Right cardiac atrium (tissue), 5 donors: ENCODE measurements around the gene IFT122. TPM values are rescaled to one million over a fixed set of nuclear protein-coding genes. Genes with fewer than 3 reads are reported as not detected.

ENCODE experiments used
- ATAC-seq, 2 donors: fragments of 200-7000 bp; cut with Tn5 transposase; one replicate each; pipeline versions ENCODE4 v1.8.0 to v1.9.1; 2020; ENCODE audit warnings: moderate library complexity in 2 of 2, mild to moderate bottlenecking in 1 of 2
- DNase-seq, 3 donors: peaks; one replicate each; pipeline ENCODE4 v3.0.0-alpha.2; 2020
- H3K27ac ChIP-seq: one replicate; pipeline ENCODE4 v1.5.1; 2013; ENCODE audit warnings: mild to moderate bottlenecking, low read length, control low read depth, moderate library complexity
- H3K27me3 ChIP-seq: one replicate; pipeline ENCODE4 v1.6.1; 2013; ENCODE audit not compliant: control insufficient read depth, insufficient read depth
- H3K4me1 ChIP-seq: one replicate; pipeline ENCODE4 v1.6.1; 2013; ENCODE audit warnings: low read length; ENCODE audit not compliant: control insufficient read depth, insufficient read depth
- H3K4me3 ChIP-seq: one replicate; pipeline ENCODE4 v1.5.1; 2013; ENCODE audit warnings: low read length, control low read depth
- H3K9me3 ChIP-seq: one replicate; pipeline ENCODE4 v1.6.1; 2013; ENCODE audit warnings: low read length; ENCODE audit not compliant: control insufficient read depth
- WGBS: extraction: QIAGEN DNeasy Blood & Tissue Kit; methylation state at CpG from one replicate; pipeline ENCODE4 v1.1.7; 2013; 5-methylcytosine and 5-hydroxymethylcytosine counted together
- intact Hi-C, 4 donors: fragments of 100-400 bp; cut with DNase I; formaldehyde crosslinking; loops; one replicate each; pipeline versions ENCODE4 v1.11.0 to v1.14.0; 2022 to 2023
- polyA plus RNA-seq: library from polyadenylated mRNA; stranded (reverse); fragments of 200-250 nt; gene quantifications from one replicate; pipeline ENCODE4 v1.2.3, GENCODE V29; 2013
- total RNA-seq, 4 donors: library from RNA; stranded (reverse); fragmentation: NEBNext Ultra II Directional; extraction: Animal tissue kit (Norgen Biotek cat#: 25700); gene quantifications; one replicate each; pipeline ENCODE4 v1.2.1, GENCODE V29; 2021
- donor health status: healthy with polysubstance abuse.
- donor health status: DM: no; HTN: yes; CAD: no.
- donor health status: DM: no; HTN: no; CAD: no.
- donor health status: DM: no; HTN: yes; CAD: no; lungs with severe emphysema.
- donor health status: DM: yes; HTN: yes; CAD: no.

The IFT122 gene
- total and polyA plus RNA-seq, 5 donors, result 17.7 to 46.4 (median 35.7) TPM

DNA sequence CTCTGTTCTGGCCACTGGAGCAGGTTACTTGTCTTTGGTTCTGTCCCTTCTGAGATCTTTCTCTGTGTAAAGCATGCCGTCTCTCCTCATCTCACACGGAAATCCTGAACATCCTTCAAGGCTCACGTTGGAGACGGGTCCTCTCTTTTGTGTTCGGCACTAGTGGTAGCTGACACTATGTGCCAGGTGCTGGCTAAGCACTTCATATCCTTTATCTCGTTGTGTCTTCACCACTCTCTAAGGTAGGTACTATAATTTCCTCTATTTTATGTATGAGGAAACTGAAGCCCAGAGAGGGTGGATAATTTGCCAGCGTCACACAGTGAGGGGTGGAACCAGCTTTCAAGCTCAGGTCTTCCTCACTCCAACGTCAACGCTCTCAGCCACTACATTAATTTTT, 1.2 kb downstream of the IFT122 start:
- ATAC-seq (no peak), DNase-seq (no peak)
- H3K4me1 ChIP-seq, result peaks cover 22% of the 10 kb centered on the region
- no peaks in the 10 kb centered on the region for H3K9me3 ChIP-seq
- 33% methylated on average over 9 of the region's 9 CpGs for WGBS
- intact Hi-C loops, result no loop called here
- H3K27me3 ChIP-seq, result no peaks in the 10 kb centered on the region
- H3K27ac ChIP-seq, result peak overlapping the region; percentile 88
- peak overlapping the region; percentile 64 for H3K4me3 ChIP-seq

DNA sequence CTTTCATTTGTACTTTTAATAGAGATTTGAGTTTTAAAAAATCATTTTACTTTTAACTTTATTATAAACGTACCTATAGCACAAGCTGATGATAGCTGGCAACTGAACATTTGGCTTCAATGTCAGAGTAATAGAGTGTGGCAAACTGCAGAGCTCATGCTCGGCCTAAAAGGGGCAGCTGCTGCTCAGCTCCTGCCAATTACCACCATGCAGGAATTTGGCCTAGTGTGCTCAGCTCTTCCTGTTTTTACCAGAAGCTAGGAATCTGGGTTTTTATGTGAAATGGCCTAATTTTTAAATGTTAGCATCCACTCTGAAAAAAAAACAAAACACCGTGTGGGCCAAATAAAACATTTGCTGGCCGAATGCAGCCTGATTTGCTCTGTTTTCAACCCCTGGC, 1.8 kb downstream of the IFT122 start:
- intact Hi-C loops, result no loop called here
- Histone ChIP-seq H3K27ac (peak overlapping the region; percentile 76), H3K27me3 (no peaks in the 10 kb centered on the region), H3K4me1 (peaks cover 22% of the 10 kb centered on the region), H3K9me3 (no peaks in the 10 kb centered on the region), H3K4me3 (no peak overlapping the region)
- ATAC-seq, result peak in 1 of 2 donors; percentile 28
- peak; percentile 33 to 76 (median 67) for DNase-seq
- WGBS, result 16% methylated on average over 4 of the region's 4 CpGs

DNA sequence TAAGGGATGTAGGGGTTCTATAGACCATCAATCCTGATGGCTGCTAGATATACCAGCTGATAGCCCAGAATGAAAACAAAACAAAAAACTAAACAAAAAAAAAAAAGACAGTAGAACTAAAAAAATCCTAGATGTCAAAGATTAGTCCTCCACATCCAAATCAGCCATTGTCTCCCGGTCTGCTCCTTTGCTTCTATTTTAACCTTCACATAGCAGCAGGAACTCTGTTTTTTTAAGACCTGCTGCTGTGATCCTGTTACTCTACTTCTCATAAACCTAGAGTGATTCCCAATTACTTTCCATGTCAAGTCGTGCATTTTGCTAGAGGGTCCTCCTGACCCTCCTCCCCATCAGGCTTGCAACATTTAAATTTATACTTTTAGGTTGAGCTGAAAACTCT, 2.5 kb downstream of the IFT122 start:
- intact Hi-C loops, result no loop called here
- DNase-seq, result no peak
- H3K27me3 ChIP-seq, result no peaks in the 10 kb centered on the region
- peak overlapping the region; percentile 57 for H3K27ac ChIP-seq
- WGBS, result 31% methylated on average over 2 of the region's 2 CpGs
- peaks cover 22% of the 10 kb centered on the region for H3K4me1 ChIP-seq
- no peak for ATAC-seq
- no peaks in the 10 kb centered on the region for H3K9me3 ChIP-seq
- H3K4me3 ChIP-seq, result no peak overlapping the region

DNA sequence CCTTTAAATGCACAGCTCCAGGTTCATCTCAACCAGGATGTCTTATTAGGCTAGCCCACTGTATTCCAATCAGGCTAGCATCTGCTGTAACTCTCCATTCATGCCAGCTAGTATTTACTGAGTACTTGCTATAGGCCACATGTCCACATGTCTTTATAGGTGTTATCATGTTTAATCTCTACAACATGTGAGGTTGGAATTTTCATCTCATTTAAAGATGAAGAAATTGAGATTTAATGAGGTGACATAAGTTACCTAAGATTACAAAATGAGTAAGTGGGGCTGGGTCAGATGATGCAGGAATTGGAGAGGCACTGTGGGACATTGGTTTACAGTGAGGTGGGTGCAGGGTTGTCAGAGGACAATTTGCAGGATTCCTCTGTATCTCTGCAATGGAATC, 2.9 kb downstream of the IFT122 start:
- no peak overlapping the region for H3K4me3 ChIP-seq
- DNase-seq (no peak), ATAC-seq (no peak)
- intact Hi-C loops, result no loop called here
- no peaks in the 10 kb centered on the region for H3K9me3 ChIP-seq
- peaks cover 22% of the 10 kb centered on the region for H3K4me1 ChIP-seq
- H3K27ac ChIP-seq, result peak overlapping the region; percentile 57
- no peaks in the 10 kb centered on the region for H3K27me3 ChIP-seq

DNA sequence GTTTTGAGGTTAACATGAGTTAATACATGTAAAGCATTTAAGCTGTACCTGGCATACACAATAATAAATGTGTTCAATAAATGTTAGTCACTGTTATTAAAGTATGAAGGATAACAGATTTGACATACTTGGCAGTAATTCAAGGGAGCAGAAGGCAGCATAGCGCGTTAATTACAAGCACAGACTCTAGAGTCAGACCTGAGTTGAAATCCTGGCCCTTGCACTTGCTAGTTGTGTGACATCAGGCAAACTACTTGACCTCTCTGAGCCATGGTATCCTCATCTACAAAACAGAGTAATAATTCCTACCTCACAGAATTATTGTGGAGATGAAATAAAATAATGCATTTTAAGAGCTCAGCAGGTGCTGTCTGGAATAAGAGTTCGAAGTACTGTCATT, 5.4 kb downstream of the IFT122 start:
- intact Hi-C loops, result no loop called here

DNA sequence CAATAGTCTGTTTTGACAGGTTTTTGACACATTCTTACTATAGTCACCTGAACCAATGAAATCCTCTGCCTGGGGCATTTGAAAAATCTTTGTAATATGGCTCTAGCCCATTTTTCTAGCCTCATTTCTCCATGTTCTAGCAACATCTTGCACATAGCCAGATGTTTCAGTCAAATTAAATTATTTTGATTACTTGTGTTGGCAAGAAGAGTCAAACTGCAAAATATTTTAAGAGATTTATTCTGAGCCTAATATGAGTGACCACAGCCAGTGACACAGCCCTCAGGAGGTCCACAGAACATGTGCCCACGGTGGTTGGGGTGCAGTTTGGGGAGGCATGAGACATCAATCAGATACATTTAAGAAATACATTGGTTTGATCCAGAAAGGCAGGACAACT, 6.9 kb downstream of the IFT122 start:
- Histone ChIP-seq H3K9me3 (no peaks in the 10 kb centered on the region), H3K27me3 (no peaks in the 10 kb centered on the region), H3K4me3 (no peak overlapping the region), H3K4me1 (peaks cover 13% of the 10 kb centered on the region), H3K27ac (no peak overlapping the region)
- 63% methylated on average over 1 of the region's 1 CpG for WGBS
- ATAC-seq (no peak), DNase-seq (no peak)
- intact Hi-C loops, result no loop called here

More for the DNA sequence above, 5.4 kb downstream of the IFT122 start:
- H3K27ac ChIP-seq, result no peak overlapping the region
- DNase-seq (no peak), ATAC-seq (no peak)
- H3K9me3 ChIP-seq, result no peaks in the 10 kb centered on the region
- H3K27me3 ChIP-seq, result no peaks in the 10 kb centered on the region
- H3K4me1 ChIP-seq, result peaks cover 18% of the 10 kb centered on the region
- no peak overlapping the region for H3K4me3 ChIP-seq
- WGBS, result 82% methylated on average over 3 of the region's 3 CpGs

DNA sequence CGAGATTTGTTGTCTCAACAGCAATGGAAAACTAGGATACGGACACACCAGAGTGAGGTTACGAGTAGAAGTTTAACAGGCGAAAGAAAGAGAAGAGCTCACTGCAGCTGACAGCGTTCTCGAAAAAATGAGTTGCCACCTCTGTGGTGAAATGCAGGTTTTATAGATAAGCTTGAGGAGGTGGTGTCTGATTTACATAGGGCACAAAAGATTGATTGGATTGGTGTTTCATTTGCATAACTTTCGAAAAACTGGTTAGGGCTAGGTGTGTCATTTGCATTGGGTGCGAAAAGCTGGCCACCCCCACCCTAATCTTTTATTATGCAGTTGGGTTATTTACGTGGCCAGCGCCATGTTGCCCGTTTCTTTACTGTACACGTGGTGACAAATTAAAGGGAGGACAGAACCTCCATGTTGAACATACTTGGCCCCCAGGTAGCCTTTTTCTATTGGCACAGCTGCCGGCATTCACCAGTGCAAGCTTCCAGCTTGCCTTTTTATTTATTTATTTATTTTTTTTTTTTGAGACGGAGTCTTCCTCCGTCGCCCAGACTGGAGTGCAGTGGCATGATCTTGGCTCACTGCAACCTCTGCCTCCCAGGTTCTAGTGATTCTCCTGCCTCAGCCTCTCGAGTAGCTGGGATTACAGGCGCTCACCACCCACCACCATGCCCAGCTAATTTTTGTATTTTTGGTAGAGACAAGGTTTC, 8.3 kb downstream of the IFT122 start:
- ATAC-seq (no peak), DNase-seq (no peak)
- Histone ChIP-seq H3K4me1 (peaks cover 6% of the 10 kb centered on the region), H3K27ac (no peak overlapping the region), H3K27me3 (no peaks in the 10 kb centered on the region), H3K4me3 (no peak overlapping the region), H3K9me3 (no peaks in the 10 kb centered on the region)
- intact Hi-C loops, result no loop called here
- 91% methylated on average over 18 of the region's 18 CpGs for WGBS

DNA sequence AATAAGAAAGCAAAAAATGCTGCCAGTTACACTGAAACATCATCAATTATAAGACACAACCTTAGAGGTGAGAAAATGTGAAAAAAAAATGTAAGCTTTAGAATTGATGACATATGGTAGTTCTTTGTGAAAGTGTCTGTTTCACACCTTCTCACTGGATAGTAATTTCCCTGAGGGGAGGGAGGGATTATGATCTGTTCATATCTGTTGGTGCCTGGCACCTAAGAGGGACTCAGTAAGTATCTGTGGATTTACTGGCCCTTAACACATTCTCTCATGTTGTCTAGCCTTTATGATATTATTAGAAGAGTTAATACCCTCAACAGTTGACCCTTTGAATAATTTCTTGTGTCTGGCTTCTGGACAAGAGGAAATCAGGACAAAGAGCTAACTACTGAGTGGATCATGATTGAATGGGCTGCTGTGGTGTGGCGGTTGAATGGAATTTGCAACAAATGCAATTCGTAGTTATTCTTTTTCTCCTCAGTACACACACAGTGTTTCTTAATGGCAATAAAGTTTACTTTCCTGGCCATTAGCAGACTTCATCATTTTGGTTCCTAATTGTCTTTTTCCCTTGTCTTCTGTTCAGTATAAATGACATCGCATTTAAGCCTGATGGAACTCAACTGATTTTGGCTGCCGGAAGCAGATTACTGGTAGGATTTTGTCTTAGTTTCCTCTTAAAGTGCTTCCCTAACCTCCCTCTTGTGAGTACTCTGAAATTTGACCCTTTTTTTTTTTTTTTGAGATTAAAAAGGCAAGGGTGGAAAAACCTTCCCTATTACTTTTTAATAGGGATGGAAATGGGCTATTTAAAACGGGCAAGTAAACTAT, 9.5 kb downstream of the IFT122 start:
- H3K9me3 ChIP-seq, result no peaks in the 10 kb centered on the region
- ATAC-seq, result peak in 1 of 2 donors; percentile 34
- no peak for DNase-seq
- no peak overlapping the region for H3K27ac ChIP-seq
- WGBS, result 48% methylated on average over 5 of the region's 5 CpGs
- intact Hi-C loops, result no loop called here
- no peaks in the 10 kb centered on the region for H3K27me3 ChIP-seq
- no peak overlapping the region for H3K4me3 ChIP-seq
- H3K4me1 ChIP-seq, result no peaks in the 10 kb centered on the region

DNA sequence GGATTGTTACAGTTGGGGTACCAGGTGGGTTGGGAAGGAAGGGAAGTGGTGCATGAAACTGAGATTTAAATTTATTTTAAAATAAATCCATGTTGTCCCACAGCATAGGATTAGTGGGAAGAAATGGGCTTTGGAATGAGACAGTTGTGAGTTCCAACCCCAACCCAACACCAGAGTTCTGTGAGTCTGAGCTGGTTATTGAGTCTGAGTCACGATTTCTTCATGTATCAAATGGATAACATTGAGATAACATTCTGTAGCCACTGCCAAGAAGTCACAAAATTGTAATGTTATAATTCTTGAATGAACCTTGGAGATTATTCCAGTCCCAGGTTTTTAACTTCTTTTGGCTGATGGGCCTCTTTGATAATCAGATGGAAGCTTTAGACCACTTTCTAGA, 13.7 kb downstream of the IFT122 start:
- intact Hi-C loops, result no loop called here
- Histone ChIP-seq H3K27me3 (no peaks in the 10 kb centered on the region), H3K9me3 (no peaks in the 10 kb centered on the region), H3K4me1 (no peaks in the 10 kb centered on the region), H3K27ac (no peak overlapping the region), H3K4me3 (no peak overlapping the region)
- ATAC-seq (no peak), DNase-seq (no peak)
- WGBS, result 49% methylated on average over 1 of the region's 1 CpG

DNA sequence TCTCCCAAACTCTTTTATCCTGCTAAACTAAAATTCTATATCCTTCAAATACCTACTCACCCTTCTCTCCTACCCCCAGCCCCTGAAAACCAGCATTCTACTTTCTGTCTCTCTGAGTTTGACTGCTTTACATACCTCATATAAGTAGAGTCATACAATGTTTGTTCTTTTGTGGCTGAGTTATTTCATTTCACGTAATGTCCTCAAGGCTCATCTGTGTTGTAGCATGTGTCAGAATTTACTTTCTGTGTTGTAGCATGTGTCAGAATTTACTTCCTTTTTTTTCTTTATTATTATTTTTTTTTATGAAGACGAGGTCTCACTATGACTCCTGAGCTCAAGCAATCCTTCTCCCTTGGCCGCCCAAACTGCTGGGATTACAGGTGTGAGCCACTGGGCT, 20.1 kb downstream of the IFT122 start:
- WGBS, result 98% methylated on average over 3 of the region's 3 CpGs
- DNase-seq (no peak), ATAC-seq (no peak)
- H3K4me3 ChIP-seq, result no peak overlapping the region
- H3K9me3 ChIP-seq, result no peaks in the 10 kb centered on the region
- no peaks in the 10 kb centered on the region for H3K27me3 ChIP-seq
- H3K27ac ChIP-seq, result no peak overlapping the region
- no peaks in the 10 kb centered on the region for H3K4me1 ChIP-seq
- intact Hi-C loops, result no loop called here

DNA sequence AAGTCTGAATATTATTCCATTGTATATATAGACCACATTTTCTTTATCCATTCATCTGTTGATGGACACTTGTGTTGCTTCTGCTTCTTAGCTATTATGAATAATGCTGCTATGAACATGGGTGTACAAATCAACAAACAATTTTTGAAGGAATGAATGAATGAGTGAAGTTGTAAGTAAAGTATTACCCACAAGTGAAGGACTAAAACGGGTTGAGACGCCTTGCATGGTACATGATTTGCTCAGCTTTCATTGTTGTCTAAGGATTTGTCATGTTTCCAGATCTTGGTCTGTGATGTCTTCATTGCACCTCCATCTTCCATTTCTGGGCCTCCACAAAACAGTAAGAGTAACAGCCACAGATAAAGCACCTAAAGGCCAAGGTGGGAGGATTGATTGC, 20.5 kb downstream of the IFT122 start:
- 96% methylated on average over 2 of the region's 2 CpGs for whole genome bisulfite sequencing
- H3K4me3 ChIP-seq, result no peak overlapping the region
- ATAC-seq (no peak), DNase-seq (no peak)
- intact Hi-C loops, result no loop called here
- H3K4me1 ChIP-seq, result no peaks in the 10 kb centered on the region
- H3K27ac ChIP-seq, result peak overlapping the region; percentile 45
- no peaks in the 10 kb centered on the region for H3K27me3 ChIP-seq
- no peaks in the 10 kb centered on the region for H3K9me3 ChIP-seq
